ENCODE results near the gene GPR84. TPM values are rescaled to one million over a fixed set of nuclear protein-coding genes. Genes with fewer than 3 reads are reported as not detected.

GPR84 gene
- total and polyA plus RNA-seq, 2 experiments from 2014 or later, result not detected

GRCh38 chr12:54404061-54405004, 40.0 kb upstream of the GPR84 start:
- Histone ChIP-seq H3F3A (replicated peaks; ENCODE audit: low read depth) (no peaks in the 10 kb centered on the region), H4K20me1 (replicated peaks; ENCODE audit: insufficient read depth) (no peaks in the 10 kb centered on the region), H3K4me3 (no peak overlapping the region), H3K9me2 (ENCODE audit: insufficient read depth) (no peaks in the 10 kb centered on the region), H3K79me2 (replicated peaks; ENCODE audit: insufficient read depth) (no peaks in the 10 kb centered on the region), H3K27ac (ENCODE audit: low read depth) (no peak overlapping the region), H3K27me3 (ENCODE audit: insufficient read depth) (no peaks in the 10 kb centered on the region), H3K36me3 (ENCODE audit: insufficient read depth) (no peaks in the 10 kb centered on the region; the same call in 1 of the 2 replicates), H3K4me1 (ENCODE audit: insufficient read depth) (no peaks in the 10 kb centered on the region), H3K4me2 (no peak overlapping the region), H2AFZ (no peak overlapping the region)
- H3K4me3 Mint-ChIP-seq, result no peak overlapping the region
- H3K27me3 Mint-ChIP-seq (ENCODE audit: insufficient read depth, low read depth, poor library complexity), result peaks cover 8% of the 10 kb centered on the region
- ATAC-seq (peak; percentile 84), DNase-seq (ENCODE audit: low spot score) (peak; percentile 97)
- TF ChIP-seq EZH2phosphoT487 (IDR thresholded peaks at IDR 0.05; ENCODE audit: unreplicated experiment) (no peak), CTCF (conservative IDR thresholded peaks at IDR 0.05; ENCODE audit: low read depth in 2 of 2) (peak; percentile 90 to 100)
- TF ChIP-seq, protein P1, sequence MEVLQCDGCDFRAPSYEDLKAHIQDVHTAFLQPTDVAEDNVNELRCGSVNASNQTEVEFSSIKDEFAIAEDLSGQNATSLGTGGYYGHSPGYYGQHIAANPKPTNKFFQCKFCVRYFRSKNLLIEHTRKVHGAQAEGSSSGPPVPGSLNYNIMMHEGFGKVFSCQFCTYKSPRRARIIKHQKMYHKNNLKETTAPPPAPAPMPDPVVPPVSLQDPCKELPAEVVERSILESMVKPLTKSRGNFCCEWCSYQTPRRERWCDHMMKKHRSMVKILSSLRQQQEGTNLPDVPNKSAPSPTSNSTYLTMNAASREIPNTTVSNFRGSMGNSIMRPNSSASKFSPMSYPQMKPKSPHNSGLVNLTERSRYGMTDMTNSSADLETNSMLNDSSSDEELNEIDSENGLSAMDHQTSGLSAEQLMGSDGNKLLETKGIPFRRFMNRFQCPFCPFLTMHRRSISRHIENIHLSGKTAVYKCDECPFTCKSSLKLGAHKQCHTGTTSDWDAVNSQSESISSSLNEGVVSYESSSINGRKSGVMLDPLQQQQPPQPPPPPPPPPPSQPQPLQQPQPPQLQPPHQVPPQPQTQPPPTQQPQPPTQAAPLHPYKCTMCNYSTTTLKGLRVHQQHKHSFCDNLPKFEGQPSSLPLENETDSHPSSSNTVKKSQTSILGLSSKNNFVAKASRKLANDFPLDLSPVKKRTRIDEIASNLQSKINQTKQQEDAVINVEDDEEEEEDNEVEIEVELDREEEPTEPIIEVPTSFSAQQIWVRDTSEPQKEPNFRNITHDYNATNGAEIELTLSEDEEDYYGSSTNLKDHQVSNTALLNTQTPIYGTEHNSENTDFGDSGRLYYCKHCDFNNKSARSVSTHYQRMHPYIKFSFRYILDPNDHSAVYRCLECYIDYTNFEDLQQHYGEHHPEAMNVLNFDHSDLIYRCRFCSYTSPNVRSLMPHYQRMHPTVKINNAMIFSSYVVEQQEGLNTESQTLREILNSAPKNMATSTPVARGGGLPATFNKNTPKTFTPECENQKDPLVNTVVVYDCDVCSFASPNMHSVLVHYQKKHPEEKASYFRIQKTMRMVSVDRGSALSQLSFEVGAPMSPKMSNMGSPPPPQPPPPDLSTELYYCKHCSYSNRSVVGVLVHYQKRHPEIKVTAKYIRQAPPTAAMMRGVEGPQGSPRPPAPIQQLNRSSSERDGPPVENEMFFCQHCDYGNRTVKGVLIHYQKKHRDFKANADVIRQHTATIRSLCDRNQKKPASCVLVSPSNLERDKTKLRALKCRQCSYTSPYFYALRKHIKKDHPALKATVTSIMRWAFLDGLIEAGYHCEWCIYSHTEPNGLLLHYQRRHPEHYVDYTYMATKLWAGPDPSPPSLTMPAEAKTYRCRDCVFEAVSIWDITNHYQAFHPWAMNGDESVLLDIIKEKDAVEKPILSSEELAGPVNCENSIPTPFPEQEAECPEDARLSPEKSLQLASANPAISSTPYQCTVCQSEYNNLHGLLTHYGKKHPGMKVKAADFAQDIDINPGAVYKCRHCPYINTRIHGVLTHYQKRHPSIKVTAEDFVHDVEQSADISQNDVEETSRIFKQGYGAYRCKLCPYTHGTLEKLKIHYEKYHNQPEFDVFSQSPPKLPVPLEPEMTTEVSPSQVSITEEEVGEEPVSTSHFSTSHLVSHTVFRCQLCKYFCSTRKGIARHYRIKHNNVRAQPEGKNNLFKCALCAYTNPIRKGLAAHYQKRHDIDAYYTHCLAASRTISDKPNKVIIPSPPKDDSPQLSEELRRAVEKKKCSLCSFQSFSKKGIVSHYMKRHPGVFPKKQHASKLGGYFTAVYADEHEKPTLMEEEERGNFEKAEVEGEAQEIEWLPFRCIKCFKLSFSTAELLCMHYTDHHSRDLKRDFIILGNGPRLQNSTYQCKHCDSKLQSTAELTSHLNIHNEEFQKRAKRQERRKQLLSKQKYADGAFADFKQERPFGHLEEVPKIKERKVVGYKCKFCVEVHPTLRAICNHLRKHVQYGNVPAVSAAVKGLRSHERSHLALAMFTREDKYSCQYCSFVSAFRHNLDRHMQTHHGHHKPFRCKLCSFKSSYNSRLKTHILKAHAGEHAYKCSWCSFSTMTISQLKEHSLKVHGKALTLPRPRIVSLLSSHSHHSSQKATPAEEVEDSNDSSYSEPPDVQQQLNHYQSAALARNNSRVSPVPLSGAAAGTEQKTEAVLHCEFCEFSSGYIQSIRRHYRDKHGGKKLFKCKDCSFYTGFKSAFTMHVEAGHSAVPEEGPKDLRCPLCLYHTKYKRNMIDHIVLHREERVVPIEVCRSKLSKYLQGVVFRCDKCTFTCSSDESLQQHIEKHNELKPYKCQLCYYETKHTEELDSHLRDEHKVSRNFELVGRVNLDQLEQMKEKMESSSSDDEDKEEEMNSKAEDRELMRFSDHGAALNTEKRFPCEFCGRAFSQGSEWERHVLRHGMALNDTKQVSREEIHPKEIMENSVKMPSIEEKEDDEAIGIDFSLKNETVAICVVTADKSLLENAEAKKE (CRISPR knock-in tag; IDR thresholded peaks at IDR 0.05), result no peak
- H3K9me3 Mint-ChIP-seq, result no peaks in the 10 kb centered on the region
- peak overlapping the region; percentile 33; the same call in 1 of the 2 replicates for H3K27ac Mint-ChIP-seq
- H3K36me3 Mint-ChIP-seq (ENCODE audit: low read depth), result peaks cover 52% of the 10 kb centered on the region
- H3K4me1 Mint-ChIP-seq, result peaks cover 6% of the 10 kb centered on the region; the same call in 2 of the 3 replicates
